Measurements from ENCODE around the gene INSIG1.

Gene INSIG1

DNA sequence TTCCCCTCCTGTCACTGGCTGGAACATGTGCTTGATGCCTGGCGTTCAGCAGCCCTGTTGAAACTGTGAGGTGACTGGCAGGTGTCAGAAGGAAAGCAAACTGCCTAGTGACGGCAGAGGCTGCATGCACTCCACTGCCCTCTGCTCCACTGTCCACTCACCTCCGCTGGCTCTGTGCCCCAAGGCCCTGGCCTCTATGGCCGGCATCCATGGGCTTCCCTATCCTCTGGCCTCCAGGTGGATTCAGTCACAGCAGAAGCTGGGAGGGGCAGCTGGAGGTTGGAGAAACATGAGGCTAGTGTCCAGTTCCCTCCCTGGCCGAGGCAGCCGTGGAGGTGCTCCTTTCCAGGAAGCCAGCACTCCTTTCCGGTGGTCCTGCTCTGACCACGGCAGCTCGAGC, 31.2 kb upstream of the INSIG1 start:
- no peak for DNase-seq

DNA sequence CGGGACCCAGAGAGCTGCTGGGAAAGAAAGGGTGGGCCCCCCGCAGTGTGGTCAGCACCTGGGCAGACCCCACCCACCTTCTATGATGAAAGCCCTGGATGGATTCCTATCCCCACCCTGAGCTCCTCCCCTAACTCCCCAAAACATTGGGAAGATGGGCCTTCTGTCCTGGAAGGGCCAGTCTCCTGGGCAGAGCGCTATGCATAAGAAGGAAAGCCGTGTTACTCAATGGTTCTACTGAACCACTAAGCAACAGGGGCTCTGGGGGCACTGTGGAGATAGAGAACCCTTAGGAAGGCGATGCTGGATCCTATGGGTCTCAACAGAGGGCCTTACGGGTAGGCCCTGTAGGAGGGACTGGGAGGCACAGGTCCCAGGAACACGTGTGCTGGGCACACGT, 30.7 kb upstream of the INSIG1 start:
- no peak for DNase-seq

DNA sequence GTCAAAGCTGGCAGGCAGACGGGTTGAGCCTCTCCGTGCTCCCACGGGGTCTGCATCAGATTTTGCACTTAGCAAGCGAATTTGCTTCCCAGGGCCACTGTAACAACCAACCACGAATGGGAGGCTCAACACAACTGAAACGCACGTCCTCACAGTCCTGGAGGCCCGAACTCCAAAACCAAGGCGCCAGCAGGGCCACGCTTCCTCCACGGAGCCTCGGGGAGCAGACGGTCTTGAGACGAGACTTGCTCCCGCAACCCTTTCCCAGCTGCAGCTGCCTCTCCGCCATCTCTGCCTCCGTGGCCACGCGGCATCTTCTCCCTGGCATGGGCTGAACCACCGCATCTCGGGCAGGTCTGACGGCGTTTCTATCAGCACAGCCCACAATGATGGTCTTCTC, 30.2 kb upstream of the INSIG1 start:
- DNase-seq, result no peak

DNA sequence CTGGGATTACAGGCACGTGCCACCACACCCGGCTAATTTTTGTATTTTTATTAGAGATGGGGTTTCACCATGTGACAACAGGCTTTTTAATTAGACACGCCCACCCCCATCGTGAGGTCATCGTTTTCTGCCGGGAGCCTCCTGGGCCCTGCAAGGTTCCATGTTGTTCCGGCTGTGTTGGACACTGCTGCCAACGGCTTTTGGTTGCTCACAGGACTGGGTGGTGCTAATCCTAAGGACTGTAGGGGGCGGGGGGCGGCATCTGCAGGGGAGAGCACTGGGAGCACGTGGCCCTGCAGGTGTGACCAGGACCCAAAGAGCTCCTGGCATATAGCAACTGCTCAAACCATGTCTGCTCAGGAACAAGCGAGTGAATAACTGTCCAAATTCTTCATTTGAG, 29.5 kb upstream of the INSIG1 start:
- no peak for DNase-seq

DNA sequence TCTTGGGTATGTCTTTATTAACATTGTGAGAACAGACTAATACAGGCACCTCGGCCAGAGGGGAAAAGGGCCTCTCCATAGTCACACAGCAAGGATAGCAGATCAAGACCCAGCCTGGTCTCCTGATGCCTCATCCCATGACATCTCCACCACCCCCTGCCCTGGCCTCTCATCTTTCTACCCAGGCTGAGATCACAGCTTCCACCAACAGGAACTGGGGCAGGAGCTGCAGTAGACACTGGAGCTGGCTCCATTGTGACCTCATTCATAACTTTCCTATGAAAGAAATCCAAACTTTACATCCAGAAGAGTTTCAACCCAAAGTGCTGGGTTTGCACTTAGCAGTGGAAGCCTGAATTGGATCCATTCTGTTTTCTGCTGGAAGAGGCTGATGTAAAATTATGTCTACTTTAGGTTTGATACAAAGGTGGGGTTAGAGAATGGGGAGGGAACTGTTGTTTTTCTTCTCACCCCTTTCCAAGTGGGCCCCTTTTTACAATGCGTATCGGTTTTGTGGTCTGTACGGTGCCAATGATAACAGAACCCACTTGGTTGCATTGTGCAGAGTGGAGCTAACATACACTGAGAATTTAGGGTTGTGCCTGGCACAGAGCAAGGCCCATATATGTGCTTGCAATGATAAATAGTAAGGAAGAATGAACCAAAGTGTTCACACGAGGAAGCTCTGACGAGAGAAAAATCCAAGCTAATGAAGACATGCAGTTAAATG, 28.6 kb upstream of the INSIG1 start:
- no peak for DNase-seq

DNA sequence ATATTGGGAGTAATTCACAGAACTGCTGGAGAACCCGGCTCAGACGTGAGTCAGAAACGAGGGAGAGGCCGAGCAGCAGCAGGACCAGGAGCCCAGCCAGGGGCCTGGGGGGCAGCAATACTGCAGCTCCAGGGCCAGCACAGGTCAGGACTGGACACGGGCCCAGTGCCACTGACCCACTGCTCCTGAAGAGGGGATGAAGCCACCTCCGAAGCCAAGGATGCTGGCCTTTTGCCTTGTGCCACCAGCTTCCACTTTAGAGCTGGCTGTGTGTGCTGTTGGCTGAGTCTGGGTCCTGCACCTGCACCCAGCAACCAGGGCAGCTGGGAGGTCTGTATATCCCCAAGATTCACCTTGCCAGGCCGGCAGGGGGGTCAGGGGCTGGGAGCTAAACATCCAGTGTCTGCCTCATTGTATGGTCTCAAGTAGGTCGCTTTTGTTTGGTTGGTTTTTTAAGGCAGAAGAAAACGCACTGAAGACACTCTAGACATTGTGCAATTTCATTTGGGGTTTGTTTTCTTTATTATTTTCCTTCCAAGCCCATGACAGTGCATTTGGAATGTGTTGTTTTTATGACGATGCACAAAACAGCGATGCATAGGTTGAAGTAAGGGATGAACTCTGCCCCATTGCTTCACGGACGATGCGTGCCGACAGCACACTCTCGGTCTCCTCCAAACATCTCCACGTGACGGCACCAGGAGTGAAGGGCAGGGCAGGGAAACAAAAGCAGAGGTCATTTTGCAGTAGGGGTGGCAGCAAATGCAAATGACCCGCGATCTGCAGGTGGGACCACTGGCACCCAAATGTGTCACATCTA, 27.7 kb upstream of the INSIG1 start:
- DNase-seq, result peak; percentile 28

DNA sequence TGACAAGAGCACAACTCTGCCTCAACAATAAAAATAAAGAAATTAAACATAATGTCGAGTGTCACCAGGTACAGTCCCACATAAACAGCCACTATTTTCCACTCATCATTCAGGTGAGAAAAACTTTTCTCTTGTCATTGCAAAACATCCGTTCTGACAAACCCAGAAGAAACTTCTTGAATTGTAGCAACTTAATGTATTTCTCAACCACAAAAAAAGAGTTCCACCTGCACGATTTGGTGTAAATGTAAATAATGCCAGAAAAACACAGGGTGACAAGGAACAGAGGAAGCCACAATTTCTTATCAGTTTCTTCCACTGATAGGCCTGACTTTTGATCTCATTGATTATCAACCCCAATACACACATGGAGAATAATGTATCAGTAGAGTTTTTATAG, 26.8 kb upstream of the INSIG1 start:
- no peak for DNase-seq

DNA sequence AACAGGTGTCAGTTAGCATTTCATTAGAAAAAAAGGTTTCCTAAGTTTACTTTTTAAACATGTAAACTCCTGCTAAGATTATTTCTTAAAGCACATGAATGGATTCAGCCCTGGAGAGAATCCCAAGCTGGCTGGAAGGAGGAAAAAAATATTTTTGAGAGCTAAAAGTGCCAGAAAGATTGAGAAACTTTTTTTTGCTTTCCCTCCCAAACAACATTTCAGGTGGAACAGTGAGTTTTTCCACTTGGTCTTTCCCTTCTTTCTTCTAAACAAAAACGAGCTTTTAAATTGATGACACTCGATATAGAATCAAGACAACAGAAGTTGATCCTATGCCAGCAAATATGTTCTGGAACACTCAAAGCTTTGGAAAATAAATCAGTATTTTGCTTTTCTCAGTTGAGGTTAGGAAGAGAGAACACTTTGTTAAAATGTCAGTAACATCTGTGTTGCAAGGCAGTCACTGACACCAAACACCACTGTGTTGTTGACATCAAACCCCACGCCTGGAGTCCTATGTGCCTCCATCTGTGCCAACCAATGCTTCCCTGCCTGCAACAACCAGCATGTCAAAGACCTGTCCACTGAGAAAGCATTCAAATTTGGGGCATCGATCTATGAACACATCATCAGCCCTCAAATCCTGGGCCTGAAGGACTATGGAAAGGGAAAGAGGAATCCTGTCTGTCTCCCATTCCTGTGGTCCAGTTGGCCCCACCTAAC, 22.9 kb upstream of the INSIG1 start:
- no peak for DNase-seq

DNA sequence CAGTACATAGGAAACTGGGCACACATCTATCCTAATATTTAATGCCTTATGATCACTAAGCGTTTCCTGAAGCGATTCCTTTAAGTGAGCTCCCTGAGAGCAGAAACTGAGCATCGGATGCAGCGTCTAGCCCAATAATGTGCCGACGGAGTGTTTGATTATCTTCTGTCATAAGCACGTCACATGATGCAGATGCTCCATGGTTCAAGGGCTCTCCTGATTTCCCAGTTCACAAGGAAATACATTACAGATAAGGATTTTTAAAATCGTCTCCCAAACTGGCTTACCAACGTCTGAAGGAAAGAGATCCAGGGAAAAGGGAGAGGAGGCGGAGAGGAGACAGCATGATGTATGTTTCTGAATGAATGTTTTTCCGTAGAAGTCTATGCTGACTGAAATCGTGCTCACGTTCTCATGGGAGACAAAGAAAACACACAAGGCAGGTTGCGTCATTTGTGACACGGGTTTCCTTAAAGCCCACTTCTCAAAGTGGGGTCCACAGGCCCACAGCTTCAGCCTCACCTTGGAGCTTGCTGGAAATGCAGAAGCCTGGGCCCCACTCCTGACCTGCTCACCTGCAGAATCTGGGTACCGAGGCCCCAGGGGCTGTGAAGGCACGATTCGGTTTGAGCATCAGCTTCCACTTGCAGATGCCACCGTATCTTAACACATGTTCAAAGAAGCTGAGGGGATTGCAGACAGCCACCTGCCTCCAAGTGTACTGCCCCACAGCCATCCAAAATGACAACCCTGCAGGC, 21.5 kb upstream of the INSIG1 start:
- DNase-seq, result no peak

DNA sequence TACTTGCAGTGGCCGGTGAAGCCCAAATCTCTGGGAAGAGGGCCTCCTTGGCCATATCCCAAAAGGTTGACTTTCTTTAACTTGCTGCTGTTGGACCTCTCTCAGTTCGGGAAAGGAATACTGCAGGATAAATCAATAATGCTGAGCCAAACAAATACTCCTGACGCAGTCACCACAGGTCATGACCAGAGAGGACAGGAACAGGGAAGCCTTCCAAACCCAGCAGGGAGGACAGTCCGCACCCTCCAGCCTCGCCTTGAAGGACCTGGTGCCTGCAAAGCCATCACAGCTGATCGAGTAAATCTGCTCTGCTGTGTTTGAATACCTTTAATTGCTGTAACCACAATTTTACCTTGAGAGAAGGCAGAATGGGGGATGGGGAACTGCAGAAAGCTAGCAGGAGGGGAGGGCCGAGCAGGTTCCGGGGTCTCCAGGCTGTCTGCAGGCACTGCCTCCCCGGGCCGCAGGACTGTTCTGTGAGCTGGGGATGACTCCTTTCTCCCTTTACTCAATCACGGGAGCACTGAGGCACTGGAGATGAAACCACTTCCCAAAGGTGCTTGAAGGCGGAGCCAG, 20.8 kb upstream of the INSIG1 start:
- DNase-seq, result no peak

DNA sequence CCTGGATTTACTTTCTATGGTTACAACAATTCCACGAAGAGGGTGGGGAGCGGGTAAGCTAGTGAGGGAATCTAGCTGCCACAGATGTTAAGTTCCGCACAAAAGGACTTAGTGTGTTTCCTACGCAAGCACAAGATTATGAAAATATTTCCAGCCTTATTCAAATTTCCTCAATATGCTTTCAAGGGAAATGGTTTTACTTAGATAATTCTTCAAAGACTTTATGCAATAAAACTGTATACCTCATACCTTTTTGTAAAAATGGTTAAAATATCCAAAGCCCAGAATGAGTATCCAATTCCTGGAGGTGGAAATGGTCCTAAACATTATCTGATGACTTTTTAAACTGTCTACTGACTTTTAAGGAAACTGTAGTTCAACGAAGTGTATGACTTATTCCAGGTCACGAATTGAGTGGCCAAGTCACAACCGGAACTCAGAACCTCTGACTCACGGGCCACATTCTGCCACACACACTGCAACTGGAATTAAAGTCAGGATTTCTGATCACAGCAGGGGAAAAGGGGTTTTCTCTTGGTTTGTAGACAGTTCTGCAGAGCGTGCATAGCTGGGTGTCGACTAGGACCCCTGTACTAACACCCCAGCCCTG, 20.2 kb upstream of the INSIG1 start:
- DNase-seq, result no peak

DNA sequence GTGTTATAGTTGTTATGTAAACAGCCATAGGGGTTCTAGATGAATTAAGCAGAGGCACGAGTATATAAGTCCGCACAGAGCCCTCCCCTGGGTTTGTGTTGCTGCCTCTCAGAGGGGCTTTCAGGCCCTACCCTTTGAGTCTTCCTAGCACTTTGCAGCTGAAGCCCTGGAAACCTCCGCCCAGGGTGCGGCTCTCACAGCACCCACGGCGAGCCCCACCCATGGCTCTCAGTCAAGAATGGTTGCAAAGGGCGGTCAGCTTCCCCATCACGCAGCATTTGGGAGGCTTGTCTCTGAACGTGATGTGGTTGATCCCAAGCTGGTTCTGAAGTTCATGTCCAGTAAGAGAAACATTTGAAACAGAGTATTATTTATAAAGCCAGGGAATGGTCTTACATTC, 18.8 kb upstream of the INSIG1 start:
- DNase-seq, result no peak

DNA sequence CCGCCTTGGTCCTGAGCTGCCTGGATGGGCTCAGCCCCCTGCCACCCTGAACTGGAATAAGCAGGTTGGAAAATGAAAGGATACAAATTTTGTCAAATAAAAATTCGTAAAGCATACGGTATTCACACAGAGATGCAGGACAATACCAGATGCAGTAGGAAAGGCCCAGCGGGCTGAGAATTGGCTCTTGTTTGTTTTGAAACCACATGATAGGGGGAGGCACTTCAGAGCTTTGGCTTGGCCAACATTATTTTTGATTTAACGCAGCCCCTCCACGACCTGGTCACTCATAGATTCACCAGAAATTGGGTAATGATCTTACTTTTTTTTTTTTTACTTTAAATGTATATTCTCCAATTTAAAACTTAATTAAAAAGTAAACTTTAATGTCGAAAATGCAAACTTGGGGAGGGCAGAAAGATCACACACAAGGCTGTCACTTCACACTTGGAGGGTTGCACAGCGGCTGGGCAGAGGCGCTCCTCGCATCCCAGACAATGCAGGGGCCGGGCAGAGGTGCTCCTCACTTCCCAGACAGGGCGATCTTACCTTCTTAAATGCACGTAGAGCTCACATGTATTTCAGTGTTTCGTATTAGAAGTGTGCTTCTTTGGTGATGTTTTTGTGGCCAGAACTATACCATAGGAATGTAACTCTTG, 17.8 kb upstream of the INSIG1 start:
- no peak for DNase-seq

DNA sequence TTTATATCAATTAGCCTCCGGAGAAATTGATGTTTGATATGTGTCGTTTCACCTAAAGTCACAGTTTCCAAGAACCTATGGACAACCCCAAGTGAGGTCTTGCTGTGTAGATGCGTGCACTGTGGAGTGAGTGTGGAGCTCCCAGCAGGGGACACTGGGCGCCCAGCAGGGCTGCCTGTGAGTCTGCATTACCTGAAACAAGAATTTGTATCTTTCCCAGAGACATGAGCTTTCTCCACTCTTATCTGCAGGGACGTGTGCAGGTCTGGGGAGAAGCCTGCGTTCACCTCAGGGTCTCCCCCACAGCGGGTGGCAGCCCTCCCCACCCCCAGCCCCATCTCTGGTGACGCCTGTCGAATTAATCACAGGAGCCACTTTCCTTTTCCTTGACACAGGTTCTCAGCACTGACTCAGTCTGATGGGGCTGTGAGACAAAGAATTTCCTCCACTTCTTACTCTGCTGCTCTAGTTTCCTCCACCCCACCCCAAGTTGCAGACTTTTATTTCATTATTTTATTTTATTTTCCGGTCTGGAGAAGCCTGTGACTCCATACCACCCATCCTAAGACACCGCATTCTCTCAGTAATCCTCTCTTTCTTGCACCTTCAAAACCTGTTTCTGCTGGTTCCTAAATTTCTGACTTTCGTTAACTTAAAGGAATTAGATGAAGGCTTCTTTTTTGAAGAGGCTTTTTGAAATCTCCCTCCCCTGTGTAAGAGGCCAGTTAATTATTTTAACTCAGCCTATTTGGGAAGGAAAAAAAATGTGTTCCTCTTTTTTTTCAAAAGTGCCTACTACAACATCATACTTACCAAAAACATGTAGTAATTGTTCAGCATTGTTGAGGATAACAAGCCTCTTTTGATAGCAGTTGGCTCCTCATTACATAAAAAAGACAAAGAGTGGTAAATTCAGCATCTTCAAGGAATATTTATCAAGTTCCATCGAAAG, 17.0 kb upstream of the INSIG1 start:
- no peak for DNase-seq

DNA sequence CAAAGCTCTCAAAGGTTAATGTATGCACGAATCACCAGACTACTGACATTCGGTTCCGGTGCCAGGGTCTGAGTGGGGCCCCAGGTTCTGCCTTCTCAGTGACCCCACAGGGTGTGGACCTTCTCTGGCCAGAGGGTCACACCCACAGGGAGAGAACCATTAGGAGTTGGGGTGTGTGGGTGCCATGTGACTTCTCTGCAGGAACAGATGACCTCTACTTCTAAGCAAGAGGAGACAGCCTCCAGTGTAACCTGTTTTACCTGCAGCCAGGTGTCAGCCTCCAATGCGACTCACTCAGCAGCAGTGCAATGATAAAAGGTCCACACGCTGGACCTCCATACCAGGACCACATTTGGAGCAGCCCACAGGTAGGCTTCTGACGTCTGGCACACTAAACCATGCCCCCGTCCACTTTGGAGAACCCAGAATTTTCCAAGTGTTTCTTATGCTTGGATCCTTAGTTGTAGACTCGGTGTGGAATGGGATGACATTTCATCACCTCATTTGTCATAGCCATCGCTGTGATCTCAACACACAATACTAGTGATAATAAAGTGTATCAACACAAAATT, 16.2 kb upstream of the INSIG1 start:
- DNase-seq, result no peak

DNA sequence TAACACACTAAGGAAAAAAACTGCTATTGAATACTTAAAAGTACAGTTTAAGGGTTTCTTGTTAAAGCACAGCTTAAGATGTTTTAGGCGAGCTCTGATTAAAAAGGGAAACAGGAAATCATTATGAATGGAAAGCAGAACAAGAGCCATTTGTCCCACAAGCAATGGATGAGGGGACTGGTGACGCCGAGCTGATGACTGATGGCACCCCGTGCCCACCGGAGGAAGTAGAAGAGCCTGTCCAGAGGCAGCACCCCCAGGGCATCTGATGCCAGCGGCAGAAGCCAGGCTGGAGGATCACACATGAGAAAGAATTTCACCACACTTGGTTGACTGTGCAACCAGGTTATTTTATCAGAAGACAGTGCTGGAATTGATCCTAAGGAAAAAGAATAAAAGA, 15.0 kb upstream of the INSIG1 start:
- no peak for DNase-seq

DNA sequence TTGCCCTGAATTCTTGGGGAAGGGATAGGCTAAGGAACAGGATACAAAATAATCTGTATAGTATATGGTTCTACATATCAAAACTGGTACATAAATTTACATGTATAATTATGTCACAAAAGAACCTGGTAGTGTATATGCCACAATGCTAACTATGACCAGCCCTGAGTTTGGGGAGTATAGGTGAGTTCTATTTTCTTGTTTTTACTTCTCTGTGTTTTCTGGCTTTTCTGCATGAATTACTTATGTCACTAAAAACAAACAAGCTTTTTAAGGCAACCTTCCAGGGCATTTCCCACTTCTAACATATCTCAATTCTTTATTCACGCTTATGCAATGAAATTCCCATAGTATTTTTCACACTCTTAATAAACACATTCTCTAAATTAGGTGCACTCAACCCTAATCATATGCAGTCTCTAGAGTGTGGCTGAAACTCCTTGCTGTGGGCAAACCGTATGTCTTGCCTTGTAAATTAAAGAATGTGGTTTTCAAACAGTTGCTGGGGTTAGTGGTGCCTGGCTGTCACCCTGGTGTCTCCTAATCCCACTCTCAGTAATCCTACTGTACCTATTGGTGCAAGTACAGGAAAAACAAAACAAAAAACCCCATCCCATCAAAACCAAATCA, 14.0 kb upstream of the INSIG1 start:
- no peak for DNase-seq

DNA sequence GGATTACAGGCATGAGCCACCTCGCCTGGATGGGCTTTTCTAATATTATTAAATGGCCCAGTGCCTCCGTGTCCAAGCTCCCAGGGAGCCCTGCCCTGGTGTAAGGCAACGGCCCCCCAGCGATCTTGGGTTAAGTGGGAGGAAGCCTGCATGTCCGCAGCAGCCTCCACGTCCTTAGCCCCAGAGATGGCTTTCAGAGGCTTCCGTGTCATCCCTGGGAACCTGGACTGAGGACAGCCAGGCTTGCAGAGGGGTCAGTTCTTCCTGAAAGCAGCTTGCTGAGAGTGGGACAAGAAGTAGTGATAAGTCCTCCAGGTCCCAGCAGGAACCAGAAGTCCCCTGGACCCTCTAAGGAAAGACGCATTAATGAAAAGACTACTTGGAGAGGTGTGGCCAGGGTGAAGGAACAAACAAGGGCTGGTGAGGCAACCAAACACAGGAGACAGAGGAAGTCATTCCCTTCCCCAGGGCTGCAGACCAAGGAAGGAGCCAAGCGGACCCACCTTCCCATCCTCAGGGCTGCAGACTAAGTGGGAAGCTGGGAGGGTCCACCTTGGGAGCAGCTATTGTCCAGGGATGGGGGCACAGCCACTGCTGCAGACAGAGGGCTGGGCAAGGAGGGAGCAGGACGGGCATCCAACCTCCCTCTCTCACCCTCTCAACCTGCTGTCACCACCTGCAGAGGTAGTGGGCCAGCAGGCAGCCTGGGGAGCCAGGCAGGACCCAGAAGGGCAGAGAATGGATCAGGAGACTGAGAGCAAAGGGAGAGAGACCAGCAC, 13.0 kb upstream of the INSIG1 start:
- DNase-seq, result no peak

DNA sequence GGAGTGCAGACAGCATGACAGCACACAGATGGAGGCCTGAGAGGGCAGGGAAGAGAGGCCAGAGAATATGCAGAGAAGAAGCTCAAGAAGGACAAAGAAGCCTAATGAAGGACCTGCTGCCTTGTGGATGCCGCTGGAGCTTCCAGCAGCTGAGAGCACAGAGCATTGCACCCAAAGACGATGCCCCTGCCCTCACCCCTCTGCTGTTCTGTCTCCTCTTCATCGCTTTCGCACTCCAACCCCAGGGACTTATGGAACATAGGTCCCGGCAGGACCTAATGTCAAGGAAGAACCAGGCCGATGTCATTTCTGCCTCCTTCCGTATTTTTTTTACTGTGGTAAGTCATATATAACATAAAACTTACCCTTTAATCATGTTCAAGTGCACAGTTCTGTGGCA, 12.3 kb upstream of the INSIG1 start:
- DNase-seq, result no peak
